Esophagus muscularis mucosa (tissue), 3 donors: ENCODE results near the gene TMPO.

Experiments used
- CTCF ChIP-seq, 3 experiments: fragments of 200-600 bp in 2 of 3; fragments of 450-650 bp in 1 of 3; sonication (generic) in 2 of 3; IDR thresholded peaks; one replicate each; pipeline ENCODE4 v1.5.1; 2017 to 2019; ENCODE audit warnings: antibody characterized with exemption in 3 of 3, mild to moderate bottlenecking in 2 of 3, moderate library complexity in 1 of 3
- POLR2A ChIP-seq: fragments of 450-650 bp; IDR thresholded peaks from one replicate; pipeline ENCODE4 v1.6.1; 2017; ENCODE audit warnings: antibody characterized with exemption, moderate library complexity, mild to moderate bottlenecking, low read depth

GRCh38 chr12:98578821-98579220 is 63.4 kb downstream of the TMPO start:
- TF ChIP-seq CTCF (IDR thresholded peaks at IDR 0.05) (no peak), POLR2A (no peak)
